Limb (tissue), 2 donors: ENCODE results near the gene CDH4.

Experiments
- DNase-seq, 2 donors: peaks; one replicate each; pipeline ENCODE4 v3.0.0-alpha.2; 2016; ENCODE audit errors: extremely low spot score in 2 of 2

Gene CDH4

GRCh38 chr20:61627791-61628415 lies 375.8 kb downstream of the CDH4 start:
- no peak for DNase-seq

- no peak for DNase-seq
Measured at GRCh38 chr20:61628480-61628879, 376.4 kb downstream of the CDH4 start.

GRCh38 chr20:61628901-61629601 lies 377.0 kb downstream of the CDH4 start:
- DNase-seq = peak in 1 of 2 donors; percentile 67

GRCh38 chr20:61629602-61630390 lies 377.7 kb downstream of the CDH4 start:
- no peak for DNase-seq

- DNase-seq = no peak
Measured at GRCh38 chr20:61630391-61630650, 378.3 kb downstream of the CDH4 start.

- no peak for DNase-seq
Measured at GRCh38 chr20:61630816-61631215, 378.8 kb downstream of the CDH4 start.

GRCh38 chr20:61631751-61632150 lies 379.7 kb downstream of the CDH4 start:
- no peak for DNase-seq

GRCh38 chr20:61633004-61633403 lies 380.9 kb downstream of the CDH4 start:
- no peak for DNase-seq

GRCh38 chr20:61634376-61635145 lies 382.5 kb downstream of the CDH4 start:
- no peak for DNase-seq

- DNase-seq = no peak
Measured at GRCh38 chr20:61635721-61636455, 383.8 kb downstream of the CDH4 start.

GRCh38 chr20:61636531-61637116 lies 384.6 kb downstream of the CDH4 start:
- no peak for DNase-seq

GRCh38 chr20:61638802-61639585 lies 386.9 kb downstream of the CDH4 start:
- no peak for DNase-seq

- DNase-seq = no peak
Measured at GRCh38 chr20:61640131-61640870, 388.2 kb downstream of the CDH4 start.

- no peak for DNase-seq
Measured at GRCh38 chr20:61640871-61641245, 388.8 kb downstream of the CDH4 start.

GRCh38 chr20:61643656-61644377 lies 391.8 kb downstream of the CDH4 start:
- peak in 1 of 2 donors; percentile 34 for DNase-seq

GRCh38 chr20:61644378-61645076 lies 392.5 kb downstream of the CDH4 start:
- DNase-seq = no peak

GRCh38 chr20:61645732-61646131 lies 393.7 kb downstream of the CDH4 start:
- DNase-seq = no peak

GRCh38 chr20:61646453-61646852 lies 394.4 kb downstream of the CDH4 start:
- no peak for DNase-seq
